Neural progenitor cell (in vitro differentiated cells): ENCODE results near the gene NOXA1. TPM values are rescaled to one million over a fixed set of nuclear protein-coding genes. Genes with fewer than 3 reads are reported as not detected.
A peak's percentile ranks its signal among the peaks of the same experiment; 100 is the strongest.

ENCODE experiments used
- DNase-seq: peaks from one replicate; pipeline ENCODE4 v3.0.0-alpha.2; 2016; ENCODE audit warnings: low spot score
- H2AFZ ChIP-seq: fragments of 200-600 bp; sonication (generic); replicated peaks from 2 replicates; pipeline ENCODE4 v1.6.1; 2016; ENCODE audit warnings: antibody characterized with exemption
- H3F3A ChIP-seq: fragments of 200-600 bp; sonication (generic); 2 replicates; pipeline ENCODE4 v1.6.1; 2016; ENCODE audit warnings: antibody characterized with exemption, low read depth
- H3K27ac ChIP-seq: fragments of 200-600 bp; sonication (generic); 2 replicates; pipeline ENCODE4 v1.5.1; 2016; ENCODE audit warnings: mild to moderate bottlenecking
- H3K27me3 ChIP-seq: fragments of 200-600 bp; sonication (generic); 2 replicates; pipeline ENCODE4 v1.6.1; 2016; ENCODE audit warnings: mild to moderate bottlenecking, moderate library complexity
- H3K36me3 ChIP-seq: fragments of 200-600 bp; sonication (generic); 2 replicates; pipeline ENCODE4 v1.5.1; 2016
- H3K4me1 ChIP-seq: fragments of 200-600 bp; sonication (generic); 2 replicates; pipeline ENCODE4 v1.6.1; 2016; ENCODE audit warnings: mixed run types
- H3K4me2 ChIP-seq: fragments of 200-600 bp; sonication (generic); 2 replicates; pipeline ENCODE4 v1.6.1; 2016
- H3K4me3 ChIP-seq: fragments of 200-600 bp; sonication (generic); 2 replicates; pipeline ENCODE4 v1.5.1; 2016
- H3K79me2 ChIP-seq: fragments of 200-600 bp; sonication (generic); 2 replicates; pipeline ENCODE4 v1.6.1; 2016; ENCODE audit warnings: low read depth
- H3K9ac ChIP-seq: fragments of 200-600 bp; sonication (generic); 2 replicates; pipeline ENCODE4 v1.6.1; 2016
- H3K9me3 ChIP-seq: fragments of 200-600 bp; sonication (generic); 2 replicates; pipeline ENCODE4 v1.5.1; 2016; ENCODE audit warnings: low read depth
- H4K20me1 ChIP-seq: fragments of 200-600 bp; sonication (generic); 2 replicates; pipeline ENCODE4 v1.6.1; 2016; ENCODE audit warnings: low read depth
- H3K27ac Mint-ChIP-seq: 3 replicates; pipeline ENCODE4 v1.8.0; 2021; ENCODE audit warnings: mixed read lengths
- H3K27me3 Mint-ChIP-seq: 2 replicates; pipeline ENCODE4 v1.8.0; 2022; ENCODE audit warnings: low read depth, mild to moderate bottlenecking, inconsistent platforms, moderate library complexity, mixed read lengths; ENCODE audit not compliant: insufficient read depth
- H3K36me3 Mint-ChIP-seq: 3 replicates; pipeline ENCODE4 v1.8.0; 2021; ENCODE audit warnings: mixed read lengths
- H3K4me1 Mint-ChIP-seq: 3 replicates; pipeline ENCODE4 v1.8.0; 2021; ENCODE audit warnings: mixed read lengths
- H3K4me3 Mint-ChIP-seq: 3 replicates; pipeline ENCODE4 v1.8.0; 2021; ENCODE audit warnings: mild to moderate bottlenecking, moderate library complexity, mixed read lengths
- H3K9me3 Mint-ChIP-seq: 3 replicates; pipeline ENCODE4 v1.8.0; 2020; ENCODE audit warnings: mixed read lengths
- EZH2 ChIP-seq: fragments of 200-600 bp; sonication (generic); IDR thresholded peaks from 2 replicates; pipeline ENCODE4 v1.6.1; 2017; ENCODE audit warnings: antibody characterized with exemption, mild to moderate bottlenecking, moderate library complexity
- EZH2phosphoT487 ChIP-seq: fragments of 200-600 bp; sonication (generic); IDR thresholded peaks from 2 replicates; pipeline ENCODE4 v1.6.1; 2017; ENCODE audit warnings: antibody characterized with exemption
- total RNA-seq: library from RNA; depleted of rRNA; stranded (reverse); fragments of >200 nt; gene quantifications from 2 replicates; pipeline ENCODE4 v1.2.3, GENCODE V29; 2015; ENCODE audit warnings: low replicate concordance
- TF ChIP-seq, protein P1 (sequence below): fragments of 200-600 bp; sonication (generic); IDR thresholded peaks from 2 replicates; pipeline ENCODE4 v1.5.1; 2017; ENCODE audit warnings: antibody characterized with exemption, mild to moderate bottlenecking

NOXA1 gene
- total RNA-seq, 1 donor from 2014 or later: 0.39 TPM

DNA sequence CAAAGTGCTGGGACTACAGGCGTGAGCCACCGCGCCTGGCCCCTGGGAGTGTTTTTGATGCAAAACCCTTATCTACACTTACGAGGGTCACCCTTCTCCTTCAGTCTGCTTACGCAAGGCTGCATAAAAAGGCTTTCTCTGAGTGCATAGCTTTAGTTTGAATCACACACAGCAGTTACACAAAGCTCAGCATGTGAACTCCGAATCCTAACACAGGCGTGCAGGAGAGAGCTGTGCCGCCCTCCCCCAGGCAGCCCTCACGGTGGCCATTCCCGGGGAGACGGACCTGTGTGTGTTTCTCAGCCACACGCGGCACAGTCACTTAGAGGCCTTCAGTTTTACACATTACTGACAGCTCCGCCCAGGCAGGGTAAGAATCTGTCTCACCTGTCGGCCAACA lies 27.0 kb upstream of the NOXA1 start:
- Histone ChIP-seq H3K9ac (no peak overlapping the region), H3F3A (no peaks in the 10 kb centered on the region), H3K27me3 (no peaks in the 10 kb centered on the region), H4K20me1 (no peaks in the 10 kb centered on the region), H3K79me2 (no peaks in the 10 kb centered on the region), H3K4me3 (no peak overlapping the region), H3K4me1 (no peaks in the 10 kb centered on the region), H3K27ac (no peak overlapping the region), H3K4me2 (no peak overlapping the region), H3K36me3 (no peaks in the 10 kb centered on the region), H2AFZ (no peak overlapping the region), H3K9me3 (no peaks in the 10 kb centered on the region)
- Mint-ChIP-seq H3K27ac (no peak overlapping the region), H3K36me3 (peaks cover 14% of the 10 kb centered on the region), H3K4me3 (no peak overlapping the region), H3K9me3 (peaks cover 8% of the 10 kb centered on the region), H3K27me3 (peaks cover 6% of the 10 kb centered on the region), H3K4me1 (peaks cover 3% of the 10 kb centered on the region)
- peak; percentile 3 for DNase-seq
- no peak for TF ChIP-seq EZH2phosphoT487
- TF ChIP-seq, protein P1, sequence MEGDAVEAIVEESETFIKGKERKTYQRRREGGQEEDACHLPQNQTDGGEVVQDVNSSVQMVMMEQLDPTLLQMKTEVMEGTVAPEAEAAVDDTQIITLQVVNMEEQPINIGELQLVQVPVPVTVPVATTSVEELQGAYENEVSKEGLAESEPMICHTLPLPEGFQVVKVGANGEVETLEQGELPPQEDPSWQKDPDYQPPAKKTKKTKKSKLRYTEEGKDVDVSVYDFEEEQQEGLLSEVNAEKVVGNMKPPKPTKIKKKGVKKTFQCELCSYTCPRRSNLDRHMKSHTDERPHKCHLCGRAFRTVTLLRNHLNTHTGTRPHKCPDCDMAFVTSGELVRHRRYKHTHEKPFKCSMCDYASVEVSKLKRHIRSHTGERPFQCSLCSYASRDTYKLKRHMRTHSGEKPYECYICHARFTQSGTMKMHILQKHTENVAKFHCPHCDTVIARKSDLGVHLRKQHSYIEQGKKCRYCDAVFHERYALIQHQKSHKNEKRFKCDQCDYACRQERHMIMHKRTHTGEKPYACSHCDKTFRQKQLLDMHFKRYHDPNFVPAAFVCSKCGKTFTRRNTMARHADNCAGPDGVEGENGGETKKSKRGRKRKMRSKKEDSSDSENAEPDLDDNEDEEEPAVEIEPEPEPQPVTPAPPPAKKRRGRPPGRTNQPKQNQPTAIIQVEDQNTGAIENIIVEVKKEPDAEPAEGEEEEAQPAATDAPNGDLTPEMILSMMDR: no peak
- TF ChIP-seq EZH2: no peak

DNA sequence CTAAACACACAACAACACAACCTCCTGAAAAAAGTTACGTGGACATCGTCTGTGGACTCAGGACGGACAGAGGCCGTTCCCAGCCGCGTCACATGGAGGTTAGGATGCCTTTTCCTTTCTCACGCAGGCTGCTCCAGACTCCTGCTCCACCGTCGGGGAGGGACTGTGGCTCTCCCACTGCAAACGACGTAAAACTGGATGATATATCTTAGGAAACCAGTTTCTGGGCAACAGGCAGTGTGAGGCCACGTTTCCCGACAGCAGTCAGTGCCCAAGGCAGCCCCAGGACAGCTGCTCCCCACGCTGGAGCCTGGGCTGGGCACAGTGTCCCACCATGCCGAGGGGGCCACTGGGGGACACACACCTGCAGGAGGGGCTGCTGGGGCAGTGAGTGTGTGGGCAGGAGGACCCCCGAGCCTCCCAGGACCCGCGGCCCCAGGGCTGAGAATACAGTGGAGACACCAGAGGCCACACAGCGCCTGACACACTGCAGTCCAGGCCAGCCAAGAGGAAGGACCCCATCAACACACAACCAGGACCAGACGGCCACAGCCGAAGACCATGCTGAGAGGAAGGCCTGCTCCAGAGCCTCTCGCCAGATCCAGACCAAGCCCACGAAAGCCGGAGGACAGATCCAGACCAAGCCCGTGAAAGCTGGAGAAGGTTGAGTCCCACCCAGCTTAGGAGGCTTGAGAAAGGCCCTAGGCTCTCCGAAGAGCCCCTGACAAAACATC lies 26.4 kb upstream of the NOXA1 start:
- Histone ChIP-seq H3F3A (no peaks in the 10 kb centered on the region), H3K4me1 (no peaks in the 10 kb centered on the region), H3K27me3 (no peaks in the 10 kb centered on the region), H3K9ac (no peak overlapping the region), H3K4me3 (no peak overlapping the region), H3K36me3 (no peaks in the 10 kb centered on the region), H4K20me1 (no peaks in the 10 kb centered on the region), H3K27ac (no peak overlapping the region), H3K9me3 (no peaks in the 10 kb centered on the region), H3K79me2 (no peaks in the 10 kb centered on the region), H3K4me2 (no peak overlapping the region), H2AFZ (no peak overlapping the region)
- Mint-ChIP-seq H3K27me3 (peaks cover 6% of the 10 kb centered on the region), H3K27ac (no peak overlapping the region), H3K4me3 (no peak overlapping the region), H3K4me1 (peaks cover 3% of the 10 kb centered on the region), H3K36me3 (peaks cover 16% of the 10 kb centered on the region), H3K9me3 (peaks cover 12% of the 10 kb centered on the region)
- DNase-seq: peak; percentile 0
- no peak for TF ChIP-seq EZH2phosphoT487
- TF ChIP-seq EZH2: no peak
- TF ChIP-seq, protein P1: no peak

DNA sequence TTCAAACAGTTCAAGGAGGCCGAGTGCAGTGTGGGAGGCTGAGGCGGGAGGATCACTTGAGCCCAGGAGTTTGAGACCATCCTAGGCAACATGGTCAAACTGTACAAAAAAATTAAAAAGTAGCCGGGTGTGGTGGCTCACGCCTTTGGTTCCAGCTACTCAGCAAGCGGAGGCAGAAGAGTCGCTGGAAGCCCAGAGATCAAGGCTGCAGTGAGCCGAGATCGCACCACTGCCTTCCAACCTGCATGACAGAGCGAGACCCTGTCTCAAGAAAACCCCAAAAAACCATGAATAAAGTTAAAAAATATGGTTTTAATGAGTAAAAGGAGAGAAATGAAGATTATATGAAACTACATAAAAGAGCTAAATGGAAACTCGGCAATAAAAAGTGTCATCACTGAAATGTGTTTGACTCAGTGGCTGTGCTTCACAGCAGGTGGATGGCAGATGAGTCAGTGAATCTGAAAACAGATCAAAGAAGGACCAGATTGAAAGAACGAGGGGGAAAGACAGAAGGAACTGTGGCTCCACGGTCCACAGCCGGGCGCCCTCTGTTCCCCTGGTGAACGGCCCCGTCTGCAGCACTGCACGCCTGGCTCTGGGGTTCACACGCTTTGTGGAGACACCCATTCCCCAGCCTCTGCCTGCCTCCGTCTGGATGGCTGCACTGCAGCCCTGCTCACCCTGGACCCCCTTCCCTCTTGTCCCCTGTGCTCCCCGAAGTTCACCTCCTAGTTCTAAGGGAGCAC lies 25.3 kb upstream of the NOXA1 start:
- no peaks in the 10 kb centered on the region for H3K36me3 ChIP-seq
- H3K4me1 ChIP-seq: no peaks in the 10 kb centered on the region
- no peak overlapping the region for H3K4me2 ChIP-seq
- H3K9me3 ChIP-seq: no peaks in the 10 kb centered on the region
- Mint-ChIP-seq H3K36me3 (peaks cover 24% of the 10 kb centered on the region), H3K4me1 (peaks cover 3% of the 10 kb centered on the region), H3K9me3 (peaks cover 20% of the 10 kb centered on the region), H3K4me3 (no peak overlapping the region), H3K27me3 (peaks cover 5% of the 10 kb centered on the region), H3K27ac (no peak overlapping the region)
- H3F3A ChIP-seq: no peaks in the 10 kb centered on the region
- peak; percentile 1 for DNase-seq
- H3K79me2 ChIP-seq: no peaks in the 10 kb centered on the region
- no peak overlapping the region for H3K27ac ChIP-seq
- no peak for TF ChIP-seq EZH2phosphoT487
- TF ChIP-seq, protein P1: no peak
- no peak for TF ChIP-seq EZH2
- no peak overlapping the region for H2AFZ ChIP-seq
- no peak overlapping the region for H3K9ac ChIP-seq
- no peaks in the 10 kb centered on the region for H4K20me1 ChIP-seq
- no peaks in the 10 kb centered on the region for H3K27me3 ChIP-seq
- no peak overlapping the region for H3K4me3 ChIP-seq
